Measurements from ENCODE around the gene KIF4B.

- TF ChIP-seq CTCF (IDR thresholded peaks at IDR 0.05) (no peak), ZFX (IDR thresholded peaks at IDR 0.05; ENCODE audit: borderline replicate concordance) (no peak)
Measured at GRCh38 chr5:154995679-154996078, 17.9 kb upstream of the KIF4B start.

All from 22Rv1 (cell line).